BLaER1 treated with 17β-estradiol and CSF1 and Interleukin-3, amounts not matched to agents 10 nM and 100 nM (cell line): ENCODE data around the gene JAK1.

Source experiments
- H3K27ac ChIP-seq, 11 experiments: shearing (Covaris generic); formaldehyde crosslinking; 2 replicates each; pipeline ENCODE4 v1.8.1; 2022
- H3K27me3 ChIP-seq, 11 experiments: shearing (Covaris generic); formaldehyde crosslinking; 2 replicates each; pipeline ENCODE4 v1.8.1; 2022
- H3K36me3 ChIP-seq, 11 experiments: shearing (Covaris generic); formaldehyde crosslinking; 2 replicates each; pipeline ENCODE4 v1.8.1; 2022
- H3K4me1 ChIP-seq, 10 experiments: shearing (Covaris generic); formaldehyde crosslinking; 2 replicates each; pipeline ENCODE4 v1.8.1; 2022
- H3K4me2 ChIP-seq, 11 experiments: shearing (Covaris generic); formaldehyde crosslinking; 2 replicates each; pipeline ENCODE4 v1.8.1; 2022
- H3K4me3 ChIP-seq, 10 experiments: shearing (Covaris generic); formaldehyde crosslinking; 2 replicates each; pipeline ENCODE4 v1.8.1; 2022
- H3K9ac ChIP-seq, 11 experiments: shearing (Covaris generic); formaldehyde crosslinking; 2 replicates each; pipeline ENCODE4 v1.8.1; 2022
- H3K9me3 ChIP-seq, 11 experiments: shearing (Covaris generic); formaldehyde crosslinking; replicated peaks in 1 of 11; 2 replicates each; pipeline ENCODE4 v1.8.1; 2022
- H4K20me1 ChIP-seq, 11 experiments: shearing (Covaris generic); formaldehyde crosslinking; 2 replicates each; pipeline ENCODE4 v1.8.1; 2022
- Cebpa-rat ChIP-seq, 11 experiments: shearing (Covaris generic); IDR thresholded peaks; 2 replicates each; pipeline ENCODE4 v1.8.1; 2022

Gene JAK1

DNA sequence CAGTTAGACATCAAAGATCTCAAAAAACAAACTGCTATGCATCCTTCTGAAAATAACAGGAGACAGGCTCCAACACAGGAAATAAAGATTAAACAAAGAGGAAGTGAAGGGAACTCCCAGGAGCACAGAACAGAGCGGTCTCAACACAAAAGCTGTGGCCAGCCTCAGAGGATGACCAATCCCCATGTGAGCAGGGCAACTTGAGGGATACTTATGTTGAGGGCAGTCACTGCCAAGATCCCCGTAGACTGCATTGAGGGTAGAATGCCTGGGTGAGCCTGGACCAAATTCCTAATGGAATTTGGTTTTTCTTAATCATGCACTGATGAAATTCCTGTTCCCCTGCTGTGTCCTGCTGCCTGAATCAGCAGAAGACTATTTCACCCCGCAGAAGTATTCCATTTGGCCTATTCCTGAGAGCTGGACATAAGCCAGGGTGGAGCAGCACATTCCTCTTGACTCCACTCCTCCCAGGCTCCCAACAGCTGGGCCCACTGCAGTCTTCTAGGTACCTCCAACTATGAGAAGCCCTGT is 49.0 kb downstream of the JAK1 start:
- peaks cover 0 to 31% (median 20%) of the 10 kb centered on the region in 11 experiments; a peak in 16 of 22 replicates for H3K9me3 ChIP-seq
- H3K36me3 ChIP-seq, result peaks cover 0 to 13% (median 6%) of the 10 kb centered on the region in 11 experiments; a peak in 5 of 22 replicates
- peak overlapping the region; percentile 69 to 94 (median 76) for H3K4me2 ChIP-seq
- peaks cover 32 to 58% (median 42%) of the 10 kb centered on the region in 10 experiments for H3K4me1 ChIP-seq
- TF ChIP-seq Cebpa-rat (IDR thresholded peaks at IDR 0.05), result no peak
- peak overlapping the region in 10 of 11 experiments; percentile 33 to 54 (median 48); a peak in 16 of 22 replicates for H3K27ac ChIP-seq
- no peaks in the 10 kb centered on the region for H3K27me3 ChIP-seq
- peaks cover 19 to 91% (median 49%) of the 10 kb centered on the region in 11 experiments; a peak in 20 of 22 replicates for H4K20me1 ChIP-seq
- peak overlapping the region in 5 of 11 experiments; percentile 1 to 43 (median 11); a peak in 6 of 22 replicates for H3K9ac ChIP-seq
- peak overlapping the region in 3 of 10 experiments; percentile 3 to 30 (median 3); a peak in 2 of 20 replicates for H3K4me3 ChIP-seq

DNA sequence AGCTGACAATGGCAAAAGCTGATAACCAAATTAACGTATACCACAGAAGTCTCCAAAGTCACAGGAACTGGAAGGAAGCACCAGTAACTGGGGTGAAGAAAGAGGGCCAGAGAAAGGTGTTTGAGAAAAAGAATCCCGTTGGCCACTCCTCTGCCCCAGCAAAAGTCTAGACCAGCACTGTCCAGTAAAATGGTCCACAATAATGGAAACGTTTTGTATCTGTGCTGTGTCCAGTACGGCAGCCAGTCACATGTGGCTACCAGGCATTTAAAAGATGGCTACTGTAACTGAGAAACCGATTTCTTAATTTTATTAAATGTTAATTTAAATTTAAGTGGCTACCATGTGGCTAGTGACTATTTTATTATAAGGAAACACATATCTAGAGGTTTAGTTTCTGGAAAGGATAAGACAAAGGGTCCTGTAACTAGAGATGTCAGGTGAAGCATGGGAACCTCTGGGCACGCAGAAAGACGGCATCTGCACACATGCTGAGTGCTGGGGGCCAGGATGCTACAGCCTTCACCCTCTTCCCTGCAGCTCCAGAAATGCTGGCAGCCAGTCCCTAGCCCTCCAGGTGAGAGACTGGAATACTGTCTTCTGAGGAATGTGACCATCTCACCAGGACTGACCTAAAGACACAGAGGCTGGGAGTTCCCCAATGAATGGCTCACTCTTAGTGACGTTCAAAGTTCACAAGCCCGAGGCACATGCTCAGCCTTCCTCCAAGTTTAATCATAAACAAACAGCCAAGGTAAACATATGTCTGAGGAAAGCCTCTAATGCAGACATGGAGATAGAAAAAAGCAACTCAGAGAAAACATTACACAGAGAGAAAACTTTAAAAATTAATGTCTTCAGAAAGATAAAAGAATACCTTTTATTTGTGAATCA is 50.7 kb downstream of the JAK1 start:
- H3K4me3 ChIP-seq, result no peak overlapping the region; a peak in 1 of 20 replicates
- no peaks in the 10 kb centered on the region for H3K27me3 ChIP-seq
- TF ChIP-seq Cebpa-rat (IDR thresholded peaks at IDR 0.05), result no peak
- H3K4me2 ChIP-seq, result peak overlapping the region in 6 of 11 experiments; percentile 9 to 94 (median 76); a peak in 10 of 22 replicates
- no peak overlapping the region for H3K9ac ChIP-seq
- peaks cover 29 to 60% (median 37%) of the 10 kb centered on the region in 10 experiments for H3K4me1 ChIP-seq
- peaks cover 0 to 13% (median 6%) of the 10 kb centered on the region in 11 experiments; a peak in 5 of 22 replicates for H3K36me3 ChIP-seq
- H3K9me3 ChIP-seq, result peaks cover 0 to 37% (median 22%) of the 10 kb centered on the region in 11 experiments; a peak in 16 of 22 replicates
- peaks cover 16 to 91% (median 47%) of the 10 kb centered on the region in 11 experiments; a peak in 20 of 22 replicates for H4K20me1 ChIP-seq
- H3K27ac ChIP-seq, result 0 out of 22 replicates have a peak overlapping the region, but pooled peaks of 1 of the 11 experiments have one; percentile 14

DNA sequence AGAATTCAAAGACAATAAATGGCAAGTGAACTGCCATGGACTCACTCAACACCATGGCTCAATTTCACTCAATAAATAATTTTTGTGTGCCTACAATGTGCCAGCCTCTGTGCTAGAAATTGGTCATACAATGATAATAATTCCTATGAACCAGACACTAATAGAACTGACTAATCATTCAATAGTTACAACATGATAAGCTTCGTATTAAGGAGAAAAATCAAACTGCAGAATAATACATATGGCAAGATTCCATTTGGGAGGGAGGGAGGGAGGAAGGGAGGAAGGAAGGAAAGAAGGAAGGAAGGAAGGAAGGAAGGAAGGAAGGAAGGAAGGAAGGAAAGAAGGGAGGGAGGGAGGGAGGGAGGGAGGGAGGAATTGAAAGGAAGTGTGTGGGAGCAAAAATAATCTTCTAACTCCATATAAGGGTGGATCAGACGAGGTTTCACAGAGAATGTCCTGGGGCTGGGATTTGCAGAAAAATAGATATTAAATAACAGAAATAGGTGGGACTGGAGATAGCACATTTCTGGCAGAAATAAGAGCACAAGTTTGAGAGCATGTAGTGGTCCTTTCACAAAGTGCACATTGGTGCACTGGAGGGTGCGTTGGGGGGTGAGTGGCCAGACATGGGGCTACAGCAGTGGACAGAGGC is 52.9 kb downstream of the JAK1 start:
- H4K20me1 ChIP-seq, result peaks cover 29 to 97% (median 59%) of the 10 kb centered on the region in 11 experiments
- no peak overlapping the region; a peak in 1 of 22 replicates for H3K27ac ChIP-seq
- peaks cover 35 to 68% (median 50%) of the 10 kb centered on the region in 10 experiments for H3K4me1 ChIP-seq
- peak overlapping the region in 5 of 11 experiments; percentile 12 to 32 (median 27); a peak in 5 of 22 replicates for H3K4me2 ChIP-seq
- peaks cover 0 to 39% (median 23%) of the 10 kb centered on the region in 11 experiments; a peak in 16 of 22 replicates for H3K9me3 ChIP-seq
- H3K27me3 ChIP-seq, result no peaks in the 10 kb centered on the region
- TF ChIP-seq Cebpa-rat (IDR thresholded peaks at IDR 0.05), result no peak
- no peak overlapping the region for H3K9ac ChIP-seq
- no peak overlapping the region for H3K4me3 ChIP-seq
- H3K36me3 ChIP-seq, result peaks cover 0 to 13% (median 6%) of the 10 kb centered on the region in 11 experiments; a peak in 5 of 22 replicates

DNA sequence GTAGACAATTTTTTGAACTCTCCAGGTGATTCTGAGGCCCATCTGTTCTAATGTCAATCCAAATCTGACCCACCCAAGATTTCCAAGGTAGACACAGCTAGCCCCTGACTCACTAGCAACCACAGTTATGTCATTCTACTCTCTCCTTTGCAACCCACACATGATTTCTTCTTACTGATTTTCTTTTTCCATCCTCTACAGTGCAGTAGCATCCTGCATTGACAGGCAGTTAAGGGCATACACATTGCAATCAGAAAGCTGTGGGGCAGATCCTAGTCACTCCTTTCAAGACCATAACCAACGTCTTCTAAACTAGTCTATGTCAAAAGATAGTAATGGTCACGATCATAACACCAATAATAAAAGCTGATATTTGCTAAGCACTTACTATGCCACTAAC is 54.2 kb downstream of the JAK1 start:
- Histone ChIP-seq H3K36me3 (peaks cover 0 to 13% (median 6%) of the 10 kb centered on the region in 11 experiments; a peak in 5 of 22 replicates), H3K9me3 (peaks cover 0 to 39% (median 23%) of the 10 kb centered on the region in 11 experiments; a peak in 16 of 22 replicates), H3K4me2 (peak overlapping the region in 5 of 11 experiments; percentile 3 to 28 (median 14); a peak in 8 of 22 replicates), H3K27me3 (no peaks in the 10 kb centered on the region), H3K4me1 (peaks cover 26 to 55% (median 39%) of the 10 kb centered on the region in 10 experiments), H3K4me3 (no peak overlapping the region), H3K27ac (no peak overlapping the region), H4K20me1 (peaks cover 21 to 97% (median 62%) of the 10 kb centered on the region in 11 experiments), H3K9ac (no peak overlapping the region)
- no peak for TF ChIP-seq Cebpa-rat (IDR thresholded peaks at IDR 0.05)

DNA sequence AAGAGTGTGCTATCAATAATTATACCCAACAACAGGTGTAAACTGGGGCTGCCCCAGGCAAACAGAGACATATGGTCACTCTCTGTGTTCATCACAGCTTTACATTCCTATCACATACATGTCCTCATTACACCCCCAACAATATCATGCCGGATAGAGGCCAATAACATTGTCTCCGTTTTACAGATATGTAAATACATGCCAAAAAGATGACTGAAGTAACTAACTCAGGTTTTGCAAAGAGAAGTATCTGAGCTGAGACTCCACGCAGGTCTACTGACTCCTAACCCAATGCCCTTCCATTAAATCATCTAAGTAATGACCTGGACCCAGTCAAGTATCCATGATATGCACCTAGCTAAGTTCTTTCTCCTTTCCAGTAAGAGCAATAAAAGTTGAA is 55.0 kb downstream of the JAK1 start:
- Histone ChIP-seq H3K4me2 (peak overlapping the region in 1 of 11 experiments; percentile 28; a peak in 1 of 22 replicates), H4K20me1 (peaks cover 25 to 97% (median 58%) of the 10 kb centered on the region in 11 experiments), H3K9ac (no peak overlapping the region), H3K9me3 (peaks cover 0 to 39% (median 23%) of the 10 kb centered on the region in 11 experiments; a peak in 16 of 22 replicates), H3K4me1 (peaks cover 18 to 47% (median 30%) of the 10 kb centered on the region in 10 experiments), H3K27ac (no peak overlapping the region), H3K36me3 (peaks cover 0 to 13% (median 6%) of the 10 kb centered on the region in 11 experiments; a peak in 5 of 22 replicates), H3K4me3 (no peak overlapping the region), H3K27me3 (no peaks in the 10 kb centered on the region)
- no peak for TF ChIP-seq Cebpa-rat (IDR thresholded peaks at IDR 0.05)

DNA sequence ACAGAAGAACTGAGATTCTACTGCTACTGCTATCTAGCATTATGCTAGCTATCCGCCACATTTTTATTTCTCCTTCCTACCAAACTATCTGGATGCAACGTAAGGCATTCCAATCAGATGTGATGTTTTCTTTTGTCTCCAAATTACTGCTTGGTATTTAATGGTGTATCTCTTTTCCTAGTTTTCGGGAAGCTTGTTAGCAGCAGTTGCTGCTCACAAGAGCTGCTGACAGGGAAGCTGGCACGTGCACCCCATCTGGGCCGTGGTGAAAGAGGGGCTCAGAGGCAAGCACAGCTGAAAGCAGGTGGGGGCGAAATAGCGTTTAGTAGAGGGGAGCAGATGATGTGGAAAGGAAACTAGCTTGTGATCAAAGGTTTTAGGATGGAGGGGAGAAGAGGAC is 57.3 kb downstream of the JAK1 start:
- Histone ChIP-seq H3K9me3 (peaks cover 0 to 20% (median 8%) of the 10 kb centered on the region in 11 experiments; a peak in 13 of 22 replicates), H3K9ac (peak overlapping the region in 3 of 11 experiments; percentile 7 to 28 (median 16); a peak in 1 of 22 replicates), H3K36me3 (peaks cover 0 to 7% (median 0%) of the 10 kb centered on the region in 11 experiments; a peak in 3 of 22 replicates), H4K20me1 (peaks cover 41 to 97% (median 78%) of the 10 kb centered on the region in 11 experiments), H3K4me1 (peaks cover 10 to 38% (median 16%) of the 10 kb centered on the region in 10 experiments; a peak in 19 of 20 replicates), H3K27ac (no peak overlapping the region), H3K4me2 (peak overlapping the region in 6 of 11 experiments; percentile 7 to 54 (median 38); a peak in 8 of 22 replicates), H3K4me3 (no peak overlapping the region), H3K27me3 (no peaks in the 10 kb centered on the region)
- TF ChIP-seq Cebpa-rat (IDR thresholded peaks at IDR 0.05), result no peak

DNA sequence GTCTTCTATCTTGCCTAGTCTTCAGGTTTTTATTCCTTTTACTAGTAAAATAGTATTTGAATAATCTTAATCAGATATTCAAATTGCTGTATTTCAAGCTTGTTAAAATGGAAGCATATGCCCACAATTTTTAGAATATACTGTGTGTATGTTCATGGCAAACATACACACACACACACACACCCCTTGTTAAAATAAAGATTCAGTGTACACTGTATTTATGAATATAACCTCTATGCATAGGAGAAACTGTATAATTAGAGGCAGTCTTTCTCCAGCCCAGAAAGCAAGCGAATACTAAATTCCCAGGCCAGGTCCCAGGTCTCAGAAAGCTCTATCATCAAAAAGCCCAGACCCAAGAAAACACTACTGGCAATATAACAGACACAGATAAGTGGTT is 57.8 kb downstream of the JAK1 start:
- no peak overlapping the region for H3K9ac ChIP-seq
- H4K20me1 ChIP-seq, result peaks cover 43 to 98% (median 82%) of the 10 kb centered on the region in 11 experiments
- no peak for TF ChIP-seq Cebpa-rat (IDR thresholded peaks at IDR 0.05)
- H3K9me3 ChIP-seq, result peaks cover 0 to 16% (median 4%) of the 10 kb centered on the region in 11 experiments; a peak in 6 of 22 replicates
- H3K27ac ChIP-seq, result no peak overlapping the region
- no peak overlapping the region; a peak in 1 of 22 replicates for H3K4me2 ChIP-seq
- H3K4me3 ChIP-seq, result no peak overlapping the region
- H3K4me1 ChIP-seq, result peaks cover 9 to 35% (median 14%) of the 10 kb centered on the region in 10 experiments; a peak in 18 of 20 replicates
- no peaks in the 10 kb centered on the region for H3K27me3 ChIP-seq
- peaks cover 0 to 7% (median 0%) of the 10 kb centered on the region in 11 experiments; a peak in 1 of 22 replicates for H3K36me3 ChIP-seq

DNA sequence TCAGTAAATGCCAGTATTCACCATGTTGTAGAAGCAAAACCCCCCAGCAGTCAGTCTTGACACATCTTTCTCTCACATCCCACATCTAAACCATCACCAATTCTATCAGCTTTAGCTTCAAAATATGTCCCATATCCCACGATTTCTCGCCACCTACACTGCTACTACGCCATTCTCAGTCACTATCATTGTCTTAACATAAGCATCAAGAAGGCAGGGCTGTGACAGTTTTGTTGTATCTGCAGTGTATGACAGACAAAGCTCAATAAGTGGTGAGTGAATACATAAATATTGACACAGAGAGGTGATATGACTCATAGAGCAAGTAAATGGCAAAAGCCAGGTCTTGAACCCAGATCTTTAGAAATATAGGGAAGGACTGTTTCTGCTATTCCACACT is 59.9 kb downstream of the JAK1 start:
- Histone ChIP-seq H3K9me3 (peaks cover 0 to 6% (median 0%) of the 10 kb centered on the region in 11 experiments; a peak in 1 of 22 replicates), H4K20me1 (peaks cover 53 to 100% (median 88%) of the 10 kb centered on the region in 11 experiments), H3K4me3 (no peak overlapping the region), H3K36me3 (no peaks in the 10 kb centered on the region), H3K9ac (no peak overlapping the region), H3K27ac (no peak overlapping the region), H3K27me3 (no peaks in the 10 kb centered on the region), H3K4me1 (peaks cover 5 to 29% (median 14%) of the 10 kb centered on the region in 10 experiments; a peak in 16 of 20 replicates), H3K4me2 (no peak overlapping the region)
- no peak for TF ChIP-seq Cebpa-rat (IDR thresholded peaks at IDR 0.05)
